T-helper 1 cell treated with Interleukin-12 subunit alpha and Interleukin-12 subunit beta and Interleukin-4 antibody, amounts not matched to agents 30 μg/mL and 1 μg/mL, for 36 hours (primary cell): Measurements from ENCODE around the gene ARHGEF39.
"Not testable (repeated sequence)": the region's sequence is repeated elsewhere in the genome, so short reads cannot be mapped to it uniquely, and the experiment has no call there.

Source experiments
- H3K27ac Mint-ChIP-seq: one replicate; pipeline ENCODE4 v1.8.0; 2021; ENCODE audit warnings: mild to moderate bottlenecking, mixed read lengths
- H3K27me3 Mint-ChIP-seq: one replicate; pipeline ENCODE4 v1.8.0; 2021; ENCODE audit warnings: low read depth, mixed read lengths
- H3K36me3 Mint-ChIP-seq: one replicate; pipeline ENCODE4 v1.8.0; 2021; ENCODE audit warnings: low read depth, mixed read lengths
- H3K4me1 Mint-ChIP-seq: one replicate; pipeline ENCODE4 v1.8.0; 2021; ENCODE audit warnings: low read depth, mixed read lengths
- H3K4me3 Mint-ChIP-seq: one replicate; pipeline ENCODE4 v1.8.0; 2021; ENCODE audit warnings: mild to moderate bottlenecking, moderate library complexity, mixed read lengths
- H3K9me3 Mint-ChIP-seq: one replicate; pipeline ENCODE4 v1.8.0; 2021; ENCODE audit warnings: mixed read lengths

Gene ARHGEF39

GRCh38 chr9:35656831-35657545 is 8.0 kb downstream of the ARHGEF39 start:
- peaks cover 4% of the 10 kb centered on the region for H3K27me3 Mint-ChIP-seq
- H3K4me1 Mint-ChIP-seq: peaks cover 52% of the 10 kb centered on the region

GRCh38 chr9:35656348-35656747 is 8.6 kb downstream of the ARHGEF39 start:
- Mint-ChIP-seq H3K36me3 (peaks cover 19% of the 10 kb centered on the region), H3K27ac (no peak overlapping the region), H3K4me1 (peaks cover 53% of the 10 kb centered on the region), H3K27me3 (peaks cover 4% of the 10 kb centered on the region), H3K9me3 (no peaks in the 10 kb centered on the region), H3K4me3 (peak overlapping the region; percentile 75)

More at GRCh38 chr9:35656831-35657545, 8.0 kb downstream of the ARHGEF39 start:
- Mint-ChIP-seq H3K4me3 (peak overlapping the region; percentile 75), H3K27ac (peak overlapping the region; percentile 100), H3K9me3 (no peaks in the 10 kb centered on the region), H3K36me3 (peaks cover 23% of the 10 kb centered on the region)

DNA sequence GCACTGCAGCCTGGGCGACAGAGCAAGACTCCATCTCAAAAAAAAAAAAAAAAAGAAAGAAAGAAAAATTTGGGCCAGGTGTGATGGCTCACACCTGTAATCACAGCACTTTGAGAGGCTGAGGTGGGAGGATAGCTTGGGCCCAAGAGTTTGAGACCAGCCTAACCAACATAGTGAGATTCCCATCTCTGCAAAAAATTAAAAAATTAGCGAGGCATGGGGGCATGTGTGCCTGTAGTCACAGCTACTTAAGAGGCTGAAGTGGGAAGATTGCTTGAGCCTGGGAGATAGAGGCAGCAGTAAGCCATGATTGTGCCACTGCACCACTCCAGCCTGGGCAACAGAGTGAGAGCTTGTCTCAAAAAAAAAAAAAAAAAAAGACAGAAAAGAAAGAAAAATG is 11.4 kb downstream of the ARHGEF39 start:
- H3K9me3 Mint-ChIP-seq: no peaks in the 10 kb centered on the region
- peaks cover 4% of the 10 kb centered on the region for H3K27me3 Mint-ChIP-seq
- H3K36me3 Mint-ChIP-seq: peaks cover 13% of the 10 kb centered on the region
- H3K4me3 Mint-ChIP-seq: no peak overlapping the region
- peaks cover 46% of the 10 kb centered on the region for H3K4me1 Mint-ChIP-seq
- H3K27ac Mint-ChIP-seq: no peak overlapping the region

DNA sequence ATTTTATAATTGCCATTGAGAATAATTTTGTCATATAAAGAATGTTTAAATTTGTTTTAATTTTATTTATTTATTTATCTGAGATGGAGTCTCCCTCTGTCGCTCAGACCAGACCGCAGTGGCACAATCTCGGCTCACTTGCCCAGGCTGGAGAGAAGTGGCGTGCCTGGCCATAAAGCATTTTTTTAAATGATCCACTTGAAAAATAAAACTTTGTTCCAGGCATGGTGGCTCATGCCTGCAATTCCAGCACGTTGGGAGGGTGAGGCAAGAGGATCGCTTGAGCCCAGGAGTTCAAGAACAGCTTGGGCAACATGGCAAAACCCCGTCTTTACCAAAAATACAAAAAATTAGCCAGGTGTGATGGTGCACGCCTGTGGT is 12.2 kb downstream of the ARHGEF39 start:
- H3K9me3 Mint-ChIP-seq: no peaks in the 10 kb centered on the region
- no peak overlapping the region for H3K27ac Mint-ChIP-seq
- H3K4me1 Mint-ChIP-seq: peaks cover 52% of the 10 kb centered on the region
- no peak overlapping the region for H3K4me3 Mint-ChIP-seq
- H3K36me3 Mint-ChIP-seq: peaks cover 18% of the 10 kb centered on the region
- peaks cover 2% of the 10 kb centered on the region for H3K27me3 Mint-ChIP-seq

DNA sequence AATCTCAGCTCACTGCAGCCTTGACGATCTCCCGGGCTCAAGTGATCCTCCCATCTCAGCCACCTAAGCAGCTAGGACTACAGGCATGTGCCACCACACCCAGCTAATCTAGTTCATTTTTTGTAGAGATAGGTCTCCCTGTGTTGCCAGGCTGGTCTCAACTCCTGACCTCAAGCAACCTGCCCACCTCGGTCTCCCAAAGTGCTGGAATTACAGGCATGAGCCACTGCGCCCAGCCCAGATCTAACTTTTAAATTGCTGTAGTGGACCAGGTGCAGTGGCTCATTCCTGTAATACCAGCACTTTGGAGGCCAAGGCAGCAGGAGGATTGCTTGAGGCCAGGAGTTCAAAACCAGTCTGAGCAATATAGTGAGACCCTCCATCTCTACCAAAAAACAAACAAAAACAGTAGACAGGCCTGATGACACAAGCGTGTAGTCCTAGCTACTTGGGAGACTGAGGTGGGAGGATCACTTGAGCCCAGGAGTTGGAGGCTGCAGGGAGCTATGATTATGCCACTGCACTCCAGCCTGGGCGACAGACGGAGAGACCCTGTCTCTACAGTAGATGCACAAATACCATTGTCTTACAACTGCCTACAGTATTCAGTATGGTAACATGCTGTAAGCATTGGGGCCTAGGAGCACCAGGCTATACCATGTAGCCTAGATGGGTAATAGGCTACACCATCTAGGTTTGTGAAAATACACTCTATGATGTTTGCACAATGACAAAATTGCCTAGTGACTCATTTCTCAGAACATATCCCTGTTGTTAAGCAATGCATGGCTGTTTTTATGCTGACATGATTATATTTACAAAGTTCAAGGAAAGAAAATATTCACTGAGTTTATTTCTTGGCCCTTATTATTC is 12.8 kb downstream of the ARHGEF39 start:
- Mint-ChIP-seq H3K36me3 (peaks cover 20% of the 10 kb centered on the region), H3K27ac (peak overlapping the region; percentile 26), H3K4me3 (peak overlapping the region; percentile 50), H3K9me3 (no peaks in the 10 kb centered on the region), H3K27me3 (no peaks in the 10 kb centered on the region), H3K4me1 (peaks cover 53% of the 10 kb centered on the region)

- Mint-ChIP-seq H3K27me3 (no peaks in the 10 kb centered on the region), H3K27ac (peak within 1 kb of the TSS; percentile 99), H3K9me3 (no peaks in the 10 kb centered on the region), H3K36me3 (peaks cover 24% of the 10 kb centered on the region), H3K4me3 (peak within 1 kb of the TSS; percentile 99), H3K4me1 (peaks cover 45% of the 10 kb centered on the region)
These were observed 14.4 kb downstream of the ARHGEF39 start, which contains the start of gene SIT1 for GRCh38 chr9:35650341-35651158. TSS of gene SIT1 (minus strand) at chr9:35650931. CDS start at chr9:35650853, 78 bp downstream.

- no peaks in the 10 kb centered on the region for H3K27me3 Mint-ChIP-seq
- H3K9me3 Mint-ChIP-seq: no peaks in the 10 kb centered on the region
- H3K4me1 Mint-ChIP-seq: peaks cover 48% of the 10 kb centered on the region
- H3K36me3 Mint-ChIP-seq: peaks cover 25% of the 10 kb centered on the region
- peak overlapping the region; percentile 99 for H3K27ac Mint-ChIP-seq
- peak overlapping the region; percentile 99 for H3K4me3 Mint-ChIP-seq
These were observed 15.3 kb downstream of the ARHGEF39 start for GRCh38 chr9:35649431-35650340.

DNA sequence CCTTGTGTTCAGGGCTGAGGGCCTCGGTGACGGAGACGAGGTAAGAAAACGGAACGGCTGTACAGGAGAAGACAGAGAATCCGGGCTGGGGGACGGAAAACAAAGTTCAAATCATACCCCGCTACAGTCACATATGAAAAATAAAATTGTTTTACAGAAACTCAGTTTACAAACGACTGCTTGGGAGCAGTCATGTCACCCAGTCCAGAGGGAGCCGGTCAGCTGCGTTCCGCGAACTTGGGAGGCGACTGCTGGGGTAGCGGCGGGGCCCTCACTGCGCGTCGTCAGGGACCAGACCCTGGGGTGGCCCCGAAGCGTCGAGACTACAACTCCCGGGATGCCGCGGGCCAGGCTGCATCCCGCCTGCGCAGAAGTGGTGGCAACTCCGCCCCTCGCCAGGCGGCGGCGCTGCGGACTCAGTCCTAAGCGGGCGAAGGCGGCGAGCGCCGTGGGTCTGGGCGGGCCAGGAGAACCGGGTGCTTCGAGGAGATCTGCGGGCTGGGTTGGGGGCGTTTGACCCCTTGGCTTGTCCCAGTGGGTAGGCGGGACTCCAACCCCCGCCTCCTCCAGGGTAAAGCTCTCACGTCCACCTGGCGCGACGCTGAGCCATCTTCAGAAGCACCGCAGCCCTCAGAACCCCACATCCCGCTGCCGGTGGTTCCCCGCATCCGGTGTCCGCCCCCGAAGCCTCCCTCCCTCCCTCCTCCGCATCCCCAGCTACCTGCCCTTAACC is 18.3 kb downstream of the ARHGEF39 start:
- Mint-ChIP-seq H3K27ac (peak overlapping the region; percentile 99), H3K4me1 (peaks cover 46% of the 10 kb centered on the region), H3K4me3 (peak overlapping the region; percentile 99), H3K27me3 (no peaks in the 10 kb centered on the region), H3K9me3 (peaks cover under 1% of the 10 kb centered on the region), H3K36me3 (peaks cover 35% of the 10 kb centered on the region)

DNA sequence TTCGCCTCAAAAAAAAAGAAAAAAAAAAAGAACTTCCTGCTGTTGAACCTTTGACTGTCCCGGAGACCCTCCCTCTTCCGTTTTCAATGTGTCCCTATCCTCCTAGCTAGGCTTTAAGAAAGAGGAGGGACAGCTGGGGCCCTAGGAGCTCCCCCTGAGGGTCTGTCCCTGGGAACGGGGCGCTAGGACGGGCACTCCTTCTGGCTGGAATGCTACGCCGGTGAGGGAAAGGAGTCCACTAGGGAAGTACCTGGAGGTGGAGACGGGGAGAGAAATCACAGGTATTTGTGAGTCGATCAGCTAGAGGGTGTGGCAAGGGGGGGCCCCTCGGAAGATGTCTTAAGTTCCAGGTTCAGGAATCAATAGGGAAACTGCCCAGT is 18.9 kb downstream of the ARHGEF39 start:
- Mint-ChIP-seq H3K27ac (peak overlapping the region; percentile 99), H3K4me1 (peaks cover 45% of the 10 kb centered on the region), H3K36me3 (peaks cover 40% of the 10 kb centered on the region), H3K27me3 (no peaks in the 10 kb centered on the region), H3K9me3 (peaks cover 6% of the 10 kb centered on the region), H3K4me3 (peak overlapping the region; percentile 99)

GRCh38 chr9:35645736-35646135 is 19.3 kb downstream of the ARHGEF39 start:
- H3K27me3 Mint-ChIP-seq, H3K9me3 Mint-ChIP-seq: not testable (repeated sequence)
- peaks cover 44% of the 10 kb centered on the region for H3K4me1 Mint-ChIP-seq
- H3K4me3 Mint-ChIP-seq: peak overlapping the region; percentile 99
- H3K27ac Mint-ChIP-seq: peak overlapping the region; percentile 99
- peaks cover 44% of the 10 kb centered on the region for H3K36me3 Mint-ChIP-seq

- Mint-ChIP-seq H3K36me3 (peaks cover 38% of the 10 kb centered on the region), H3K27me3 (no peaks in the 10 kb centered on the region), H3K4me3 (no peak overlapping the region), H3K27ac (no peak overlapping the region), H3K9me3 (peaks cover 14% of the 10 kb centered on the region), H3K4me1 (peaks cover 44% of the 10 kb centered on the region)
These were observed 21.9 kb downstream of the ARHGEF39 start for GRCh38 chr9:35643046-35643445.

- H3K9me3 Mint-ChIP-seq: peaks cover 14% of the 10 kb centered on the region
- not testable (repeated sequence) for H3K4me3 Mint-ChIP-seq, H3K27ac Mint-ChIP-seq, H3K27me3 Mint-ChIP-seq
- peaks cover 47% of the 10 kb centered on the region for H3K4me1 Mint-ChIP-seq
- H3K36me3 Mint-ChIP-seq: peaks cover 36% of the 10 kb centered on the region
These were observed 23.5 kb downstream of the ARHGEF39 start for GRCh38 chr9:35641478-35641877.

DNA sequence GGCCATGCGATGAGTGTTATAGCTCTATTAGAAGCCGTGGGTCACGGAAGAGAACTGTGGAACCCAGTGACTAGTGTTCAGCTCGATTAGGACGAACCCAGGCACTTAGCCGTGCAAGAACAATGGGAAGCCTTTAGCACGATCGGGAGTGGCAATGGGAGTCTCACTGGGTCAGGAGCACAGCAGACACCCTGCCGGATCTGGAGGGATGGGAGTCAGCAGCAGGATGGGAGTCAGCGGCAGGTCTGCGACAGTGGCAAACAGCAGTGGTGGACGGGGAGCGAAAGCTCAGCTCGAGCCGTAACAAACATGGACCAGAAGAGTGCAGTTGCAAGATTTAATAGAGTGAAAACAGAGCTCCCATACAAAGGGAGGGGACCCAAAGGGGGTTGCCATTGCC is 24.6 kb downstream of the ARHGEF39 start:
- H3K4me1 Mint-ChIP-seq: peaks cover 46% of the 10 kb centered on the region
- H3K4me3 Mint-ChIP-seq: not testable (repeated sequence)

More for the DNA sequence above, 24.6 kb downstream of the ARHGEF39 start:
- H3K27ac Mint-ChIP-seq, H3K27me3 Mint-ChIP-seq: not testable (repeated sequence)
- Mint-ChIP-seq H3K9me3 (peaks cover 14% of the 10 kb centered on the region), H3K36me3 (peaks cover 32% of the 10 kb centered on the region)
